Measurements from ENCODE around the gene ZNF547.

- TF ChIP-seq CTCF (IDR thresholded peaks at IDR 0.05; ENCODE audit: insufficient read depth, low read length, poor library complexity, severe bottlenecking) (no peak), EZH2phosphoT487 (conservative IDR thresholded peaks at IDR 0.05; ENCODE audit: low read length) (no peak)
These were observed 4.1 kb upstream of the ZNF547 start for GRCh38 chr19:57359300-57359699.
